Sigmoid colon (tissue), 7 donors: Measurements from ENCODE around the gene SYTL5. TPM values are rescaled to one million over a fixed set of nuclear protein-coding genes. Genes with fewer than 3 reads are reported as not detected.

ENCODE experiments used
- DNase-seq: peaks from one replicate; pipeline ENCODE4 v3.0.0-alpha.2; 2019
- H3K27ac ChIP-seq, 4 donors: fragments of 200-600 bp; sonication (generic); one replicate each; pipeline ENCODE4 v1.5.1; 2016 to 2019; ENCODE audit warnings: mild to moderate bottlenecking in 1 of 4
- H3K27me3 ChIP-seq, 3 donors: fragments of 200-600 bp; sonication (generic); one replicate each; pipeline ENCODE4 v1.5.1; 2019; ENCODE audit warnings: mild to moderate bottlenecking in 1 of 3
- H3K36me3 ChIP-seq, 4 donors: fragments of 200-600 bp; sonication (generic); one replicate each; pipeline ENCODE4 v1.5.1; 2016 to 2019
- H3K4me1 ChIP-seq, 4 donors: fragments of 200-600 bp; sonication (generic); one replicate each; pipeline ENCODE4 v1.5.1; 2017 to 2019
- H3K4me3 ChIP-seq, 4 donors: fragments of 200-600 bp; sonication (generic); one replicate each; pipeline ENCODE4 v1.5.1; 2017 to 2019; ENCODE audit warnings: mild to moderate bottlenecking in 2 of 4, moderate library complexity in 1 of 4
- H3K9me3 ChIP-seq, 4 donors: fragments of 200-600 bp in 3 of 4; sonication (generic) in 3 of 4; one replicate each; pipeline versions ENCODE4 v1.5.1 to v1.6.1; 2013 to 2019
- CTCF ChIP-seq, 4 experiments: fragments of 450-650 bp in 3 of 4; fragments of 200-600 bp in 1 of 4; IDR thresholded peaks; one replicate each; pipeline ENCODE4 v1.5.1; 2016 to 2019; ENCODE audit warnings: antibody characterized with exemption in 4 of 4, mild to moderate bottlenecking in 3 of 4, moderate library complexity in 2 of 4
- EP300 ChIP-seq, 4 donors: sonication (generic); formaldehyde crosslinking; IDR thresholded peaks; one replicate each; pipeline ENCODE4 v1.6.1; 2017; ENCODE audit warnings: antibody characterized with exemption in 4 of 4
- POLR2A ChIP-seq, 2 donors: fragments of 450-650 bp; IDR thresholded peaks; one replicate each; pipeline ENCODE4 v1.6.1; 2016; ENCODE audit warnings: antibody characterized with exemption in 2 of 2, mild to moderate bottlenecking in 2 of 2, moderate library complexity in 2 of 2
- POLR2AphosphoS5 ChIP-seq, 4 donors: sonication (generic); formaldehyde crosslinking; IDR thresholded peaks; one replicate each; pipeline ENCODE4 v1.6.1; 2017; ENCODE audit warnings: antibody characterized with exemption in 4 of 4
- WGBS, 2 donors: extraction: QIAGEN DNeasy Blood & Tissue Kit; methylation state at CpG; one replicate each; pipeline ENCODE4 v1.1.7; 2013; 5-methylcytosine and 5-hydroxymethylcytosine counted together
- intact Hi-C: fragments of 100-400 bp; cut with DNase I; formaldehyde crosslinking; loops from one replicate; pipeline ENCODE4 v1.15.1; 2023
- polyA plus RNA-seq, 3 donors: library from polyadenylated mRNA; stranded (reverse); fragments of 200-250 nt; gene quantifications; one replicate each; pipeline ENCODE4 v1.2.3, GENCODE V29; 2013
- total RNA-seq, 4 donors: library from RNA; depleted of rRNA; stranded (reverse); fragments of >200 nt; gene quantifications; one replicate each; pipeline ENCODE4 v1.1.0, GENCODE V29; 2016
- donor health status: healthy with polysubstance abuse.
- donor health status: Bipolar disorder and iron deficiency.
- donor health status: healthy.

The SYTL5 gene
- total and polyA plus RNA-seq, 7 donors: under 0.01 to 21.0 (median 1.9) TPM; not detected in 1

- Histone ChIP-seq H3K27ac (no peak overlapping the region), H3K4me3 (no peak overlapping the region), H3K27me3 (no peaks in the 10 kb centered on the region), H3K4me1 (no peaks in the 10 kb centered on the region), H3K9me3 (no peaks in the 10 kb centered on the region), H3K36me3 (no peaks in the 10 kb centered on the region)
- TF ChIP-seq POLR2A (IDR thresholded peaks at IDR 0.05) (no peak), CTCF (IDR thresholded peaks at IDR 0.05) (no peak), POLR2AphosphoS5 (IDR thresholded peaks at IDR 0.05) (no peak), EP300 (IDR thresholded peaks at IDR 0.05) (no peak)
- intact Hi-C loops: no loop called here
- WGBS, 2 donors: 61 to 65% methylated on average over 3 of the region's 3 CpGs
- DNase-seq: no peak
Observed at GRCh38 chrX:38041237-38041636, 34.9 kb downstream of the SYTL5 start.

GRCh38 chrX:38044701-38045100 is 38.3 kb downstream of the SYTL5 start:
- intact Hi-C loops: no loop called here
- Histone ChIP-seq H3K9me3 (no peaks in the 10 kb centered on the region), H3K27me3 (no peaks in the 10 kb centered on the region), H3K4me3 (no peak overlapping the region), H3K27ac (no peak overlapping the region), H3K36me3 (no peaks in the 10 kb centered on the region), H3K4me1 (no peaks in the 10 kb centered on the region)
- no peak for DNase-seq
- no peak for TF ChIP-seq EP300 (IDR thresholded peaks at IDR 0.05)
- no peak for TF ChIP-seq POLR2AphosphoS5 (IDR thresholded peaks at IDR 0.05)
- no peak for TF ChIP-seq CTCF (IDR thresholded peaks at IDR 0.05)
- TF ChIP-seq POLR2A (IDR thresholded peaks at IDR 0.05): no peak
- 82 to 87% methylated on average over 3 of the region's 3 CpGs for WGBS, 2 donors

- H3K9me3 ChIP-seq: no peaks in the 10 kb centered on the region
- 71 to 72% methylated on average over 3 of the region's 3 CpGs for WGBS, 2 donors
- TF ChIP-seq CTCF (IDR thresholded peaks at IDR 0.05): no peak
- no peak for TF ChIP-seq POLR2A (IDR thresholded peaks at IDR 0.05)
- no peak for TF ChIP-seq POLR2AphosphoS5 (IDR thresholded peaks at IDR 0.05)
- no peak for TF ChIP-seq EP300 (IDR thresholded peaks at IDR 0.05)
- H3K27me3 ChIP-seq: no peaks in the 10 kb centered on the region
- no peak for DNase-seq
- H3K27ac ChIP-seq: no peak overlapping the region
- no peaks in the 10 kb centered on the region for H3K36me3 ChIP-seq
- intact Hi-C loops: no loop called here
- H3K4me3 ChIP-seq: no peak overlapping the region
- H3K4me1 ChIP-seq: no peaks in the 10 kb centered on the region
Observed at GRCh38 chrX:38045538-38046096, 39.3 kb downstream of the SYTL5 start.

GRCh38 chrX:38048886-38049285 is 42.5 kb downstream of the SYTL5 start:
- Histone ChIP-seq H3K27ac (no peak overlapping the region), H3K27me3 (no peaks in the 10 kb centered on the region), H3K9me3 (no peaks in the 10 kb centered on the region), H3K36me3 (no peaks in the 10 kb centered on the region), H3K4me3 (no peak overlapping the region), H3K4me1 (no peaks in the 10 kb centered on the region)
- TF ChIP-seq EP300 (IDR thresholded peaks at IDR 0.05): no peak
- TF ChIP-seq POLR2A (IDR thresholded peaks at IDR 0.05): no peak
- no peak for TF ChIP-seq CTCF (IDR thresholded peaks at IDR 0.05)
- 93 to 98% methylated on average over 1 of the region's 1 CpG for WGBS, 2 donors
- intact Hi-C loops: no loop called here
- no peak for DNase-seq

- intact Hi-C loops: no loop called here
- no peaks in the 10 kb centered on the region for H3K27me3 ChIP-seq
- WGBS, 2 donors: 28 to 55% methylated on average over 1 of the region's 1 CpG
- DNase-seq: no peak
- no peak overlapping the region for H3K27ac ChIP-seq
- no peaks in the 10 kb centered on the region for H3K36me3 ChIP-seq
- H3K4me1 ChIP-seq: no peaks in the 10 kb centered on the region
- no peaks in the 10 kb centered on the region for H3K9me3 ChIP-seq
- no peak overlapping the region for H3K4me3 ChIP-seq
- no peak for TF ChIP-seq POLR2A (IDR thresholded peaks at IDR 0.05)
- TF ChIP-seq CTCF (IDR thresholded peaks at IDR 0.05): no peak
- TF ChIP-seq POLR2AphosphoS5 (IDR thresholded peaks at IDR 0.05): no peak
- no peak for TF ChIP-seq EP300 (IDR thresholded peaks at IDR 0.05)
Observed at GRCh38 chrX:38050806-38051205, 44.5 kb downstream of the SYTL5 start.
